Body of pancreas (tissue), 4 donors: ENCODE data around the gene MEIS3.

Source experiments
- CTCF ChIP-seq, 7 experiments: fragments of 450-650 bp in 4 of 7; fragments of 200-600 bp in 3 of 7; sonication (generic) in 3 of 7; IDR thresholded peaks; one replicate each; pipeline ENCODE4 v1.5.1; 2016 to 2019; ENCODE audit warnings: antibody characterized with exemption in 7 of 7
- POLR2A ChIP-seq, 3 donors: fragments of 450-650 bp; IDR thresholded peaks; one replicate each; pipeline ENCODE4 v1.6.1; 2016; ENCODE audit warnings: antibody characterized with exemption in 3 of 3, mild to moderate bottlenecking in 2 of 3

DNA sequence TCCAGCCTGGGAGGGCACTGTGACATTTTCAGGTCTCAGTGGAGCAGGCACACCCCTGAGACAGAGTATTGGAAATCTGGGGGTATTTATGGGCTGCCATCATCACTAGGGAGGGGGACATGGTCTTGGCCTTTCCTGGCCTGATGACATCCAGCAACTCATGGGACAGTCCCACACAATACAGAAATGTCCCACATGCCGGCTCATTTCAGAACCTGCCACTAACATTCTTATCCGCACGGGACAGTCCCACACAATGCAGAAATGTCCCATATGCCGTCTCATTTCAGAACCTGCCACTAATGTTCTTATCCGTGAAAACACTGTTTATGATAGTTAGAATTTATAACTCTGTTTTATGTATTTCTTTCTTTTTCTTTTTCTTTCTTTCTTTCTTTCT is 42.5 kb upstream of the MEIS3 start:
- TF ChIP-seq POLR2A (IDR thresholded peaks at IDR 0.05) (no peak), CTCF (IDR thresholded peaks at IDR 0.05) (no peak)
